G401 (cell line): ENCODE measurements around the gene DHCR24. TPM values are rescaled to one million over a fixed set of nuclear protein-coding genes. Genes with fewer than 3 reads are reported as not detected.
A peak's percentile ranks its signal among the peaks of the same experiment; 100 is the strongest.

Experiments used
- DNase-seq: peaks from one replicate; pipeline ENCODE4 v3.0.0-alpha.2; 2015; ENCODE audit warnings: low spot score
- in situ Hi-C: cut with HindIII; loops from 2 replicates; pipeline ENCODE4 v1.10.0; 2016; ENCODE audit warnings: low sequenced_read_pairs, mixed read lengths
- total RNA-seq: library from RNA; depleted of rRNA; stranded (reverse); fragments of >200 nt; shearing (Covaris generic); gene quantifications from 2 replicates; pipeline ENCODE4 v1.2.3, GENCODE V29; 2014

The DHCR24 gene
- total RNA-seq, 1 experiment from 2014 or later: 101 TPM

GRCh38 chr1:54869173-54869851, 17.7 kb downstream of the DHCR24 start:
- in situ Hi-C loops: no loop called here
- no peak for DNase-seq

DNA sequence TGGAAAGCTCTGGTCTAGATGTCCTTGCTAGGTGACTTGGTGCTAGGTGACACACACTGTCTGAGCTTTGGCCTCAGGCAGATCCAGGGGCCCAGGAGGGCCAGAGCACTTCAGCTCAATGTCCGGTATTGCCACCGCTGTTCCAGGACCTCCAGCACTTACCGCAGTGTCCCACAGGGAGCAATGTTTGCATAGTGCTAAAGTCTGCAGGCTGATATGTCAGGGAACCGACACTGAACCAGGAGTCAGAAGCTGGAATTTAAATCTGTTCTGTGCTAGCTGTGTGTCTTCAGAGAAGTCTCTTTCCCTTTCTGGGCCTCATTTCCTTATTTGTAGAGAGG, 19.3 kb downstream of the DHCR24 start:
- no peak for DNase-seq
- in situ Hi-C loops: no loop called here

DNA sequence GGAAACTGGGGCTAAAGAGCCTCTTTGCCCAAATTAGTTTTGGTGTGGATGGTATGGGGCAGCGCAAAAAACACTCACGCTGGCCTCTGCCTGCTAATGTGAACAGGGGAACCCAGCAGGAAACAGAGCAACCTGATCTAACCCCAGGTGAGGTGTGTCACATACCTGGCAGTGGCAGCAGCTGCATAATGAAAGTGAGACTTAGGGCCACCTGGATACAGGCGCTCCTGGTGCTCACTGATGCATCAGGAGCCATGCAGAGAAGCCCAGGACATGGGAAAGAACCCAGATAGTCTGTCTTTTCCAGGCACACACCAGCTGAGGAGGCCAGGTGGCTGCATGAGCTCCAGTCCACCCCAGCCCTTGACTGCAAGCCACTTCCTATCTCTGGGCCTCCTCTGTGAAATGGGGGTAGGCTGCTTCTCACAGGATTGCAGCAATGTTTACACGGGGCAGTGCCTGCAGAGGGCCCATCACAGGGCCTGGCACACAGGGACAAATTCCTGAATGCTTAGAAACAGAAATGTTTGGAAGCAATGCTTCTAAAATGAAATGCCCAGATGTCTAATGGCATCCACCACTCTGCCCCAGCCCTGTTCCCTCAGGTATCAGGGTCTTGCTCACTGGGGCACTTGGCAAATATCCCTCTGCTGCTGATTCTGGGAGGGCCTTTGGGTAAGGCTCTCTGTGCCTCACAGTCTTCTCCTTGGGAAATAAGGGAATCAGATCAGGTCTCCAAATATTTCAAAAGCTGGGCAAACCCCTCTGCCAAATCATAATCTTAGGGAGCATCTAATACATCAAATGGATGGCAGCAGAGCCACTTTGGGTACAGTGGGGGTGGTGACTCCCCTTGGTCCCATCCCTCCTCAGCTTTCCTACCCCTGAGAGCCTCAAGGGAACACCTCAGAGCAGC, 19.9 kb downstream of the DHCR24 start:
- peak; percentile 66 for DNase-seq
- in situ Hi-C loops: no loop called here

DNA sequence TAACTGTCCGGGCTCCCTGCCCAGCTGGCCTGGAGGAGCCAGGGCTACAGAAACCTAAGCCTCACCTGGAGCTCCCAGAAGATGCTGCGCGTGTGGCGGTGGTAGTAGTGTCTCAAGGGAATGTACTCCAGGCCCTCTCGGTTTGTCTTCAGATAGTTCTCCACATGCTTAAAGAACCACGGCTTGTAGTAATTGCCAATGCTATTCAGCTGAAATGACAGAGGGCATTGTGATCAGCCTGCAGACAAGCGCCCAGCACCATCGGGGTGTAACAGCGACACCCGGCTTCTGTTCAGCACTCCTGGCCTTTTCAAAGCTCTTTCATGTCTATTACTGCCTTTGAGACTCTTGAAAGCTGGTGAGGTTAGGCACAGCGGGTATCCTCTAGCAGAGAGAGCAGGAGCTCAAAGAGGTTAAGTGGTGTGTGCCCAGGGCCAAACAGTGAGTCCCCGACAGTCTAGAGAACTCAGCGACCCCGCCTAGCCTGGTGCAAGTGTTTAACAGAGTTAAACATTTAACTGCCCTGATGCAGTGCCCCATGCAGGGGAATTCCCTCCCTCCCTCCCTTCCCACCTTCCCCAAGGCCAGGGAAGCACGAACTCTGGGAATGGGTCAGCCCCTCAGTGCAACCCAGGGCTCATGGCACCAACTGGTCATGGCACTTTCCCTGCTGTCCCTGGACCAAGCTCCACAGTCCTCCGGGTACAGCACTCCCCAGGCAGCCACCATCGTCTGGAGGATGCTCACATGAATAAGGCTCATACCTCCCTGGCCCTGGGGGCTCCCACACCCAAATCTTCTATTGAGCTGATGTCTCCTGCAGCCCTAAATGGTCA, 21.5 kb downstream of the DHCR24 start:
- in situ Hi-C loops: no loop called here
- DNase-seq: no peak

- in situ Hi-C loops: no loop called here
- DNase-seq: no peak
Measured at GRCh38 chr1:54864460-54865208, 22.4 kb downstream of the DHCR24 start.

GRCh38 chr1:54863267-54863665, 23.7 kb downstream of the DHCR24 start:
- peak; percentile 39 for DNase-seq
- in situ Hi-C loops: no loop called here

- no peak for DNase-seq
- in situ Hi-C loops: no loop called here
Measured at GRCh38 chr1:54861070-54861761, 25.8 kb downstream of the DHCR24 start.

- no peak for DNase-seq
- in situ Hi-C loops: no loop called here
Measured at GRCh38 chr1:54859700-54860391, 27.1 kb downstream of the DHCR24 start.

- no peak for DNase-seq
- in situ Hi-C loops: no loop called here
Measured at GRCh38 chr1:54857746-54858561, 29.0 kb downstream of the DHCR24 start.

DNA sequence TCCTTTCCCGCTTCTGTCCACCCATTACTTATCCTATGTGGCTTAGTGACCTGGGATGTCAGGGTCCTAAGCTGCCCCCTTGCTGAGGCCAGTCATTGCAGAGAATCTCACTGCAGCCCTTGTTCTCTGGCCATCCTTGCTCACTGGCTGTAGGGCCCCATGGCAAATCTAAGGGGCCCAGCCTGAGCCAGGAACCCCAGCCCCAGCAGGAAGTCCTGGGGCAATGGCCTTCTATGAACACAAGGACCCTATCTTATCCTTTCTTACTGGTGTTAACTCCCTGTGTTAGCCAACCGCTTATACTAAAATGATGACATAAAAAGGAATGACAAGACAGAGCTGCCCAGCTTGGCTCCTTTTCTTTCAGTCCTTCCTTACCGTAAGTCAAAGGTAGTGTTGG, 29.9 kb downstream of the DHCR24 start:
- DNase-seq: no peak
- in situ Hi-C loops: no loop called here

- in situ Hi-C loops: no loop called here
Measured at GRCh38 chr1:54854381-54855020, 32.5 kb downstream of the DHCR24 start.

GRCh38 chr1:54853793-54854370, 33.1 kb downstream of the DHCR24 start:
- DNase-seq: no peak
- in situ Hi-C loops: no loop called here

More at GRCh38 chr1:54854381-54855020, 32.5 kb downstream of the DHCR24 start:
- no peak for DNase-seq

DNA sequence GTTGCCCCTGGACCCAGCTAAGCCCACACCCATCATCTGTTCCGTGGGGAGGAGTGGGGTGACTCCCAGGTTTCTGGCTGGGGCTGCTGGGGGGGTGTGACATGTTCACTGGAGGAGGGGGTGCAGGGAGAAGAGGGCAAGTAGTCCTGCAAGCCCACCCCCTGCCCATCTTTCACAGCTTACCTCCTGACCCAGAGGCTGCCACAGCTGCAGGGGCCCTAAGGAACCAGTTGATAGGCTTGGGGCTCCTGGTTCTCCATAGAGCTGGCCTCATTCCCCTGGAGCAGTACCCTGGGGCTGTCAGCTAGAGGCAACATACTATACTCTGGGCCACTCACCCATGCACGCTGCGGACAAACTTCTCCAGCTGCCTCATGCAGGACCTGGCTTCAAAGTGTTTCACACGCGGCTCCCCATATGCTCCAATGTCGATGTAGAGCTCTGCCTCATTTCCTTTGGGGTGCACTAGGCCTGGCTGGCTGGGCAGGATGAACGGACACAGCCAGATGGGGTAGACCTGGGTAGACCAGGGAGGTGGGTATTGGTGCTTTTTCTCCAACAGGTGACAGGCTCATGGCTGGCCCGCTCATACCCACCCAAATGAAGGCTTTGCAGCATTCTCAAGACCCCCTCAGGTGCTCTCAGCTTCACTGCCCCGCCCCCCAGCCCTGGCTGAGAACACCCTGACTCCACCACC, 33.8 kb downstream of the DHCR24 start:
- in situ Hi-C loops: no loop called here
- DNase-seq: no peak

DNA sequence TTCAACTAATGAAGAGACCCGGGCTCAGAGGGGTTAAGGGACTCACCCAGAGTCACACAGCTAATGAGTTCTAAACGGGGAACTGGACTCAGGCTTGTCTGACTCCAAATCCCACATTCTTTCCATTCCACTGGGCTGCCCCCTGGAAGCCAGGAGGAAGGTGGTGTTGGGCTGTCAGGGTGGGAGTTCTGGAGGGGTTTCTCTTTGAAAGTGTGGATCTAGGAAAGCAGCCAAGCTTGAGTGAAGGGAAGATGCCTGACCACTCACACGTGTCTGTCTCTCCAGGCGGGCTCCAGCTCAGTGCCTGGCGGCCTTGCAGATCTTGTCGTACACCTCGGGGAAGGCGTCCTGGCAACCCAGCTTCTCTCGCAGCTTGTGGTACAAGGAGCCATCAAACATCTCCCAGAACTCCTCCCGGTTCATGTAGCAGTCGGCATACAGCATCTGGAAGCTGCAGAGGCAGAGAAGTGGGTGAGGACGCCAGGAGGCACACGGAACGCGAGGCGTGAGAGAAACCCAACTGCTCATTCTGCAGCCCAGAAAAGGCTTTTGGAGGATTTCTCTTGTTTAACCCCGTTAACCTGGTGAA, 35.0 kb downstream of the DHCR24 start:
- DNase-seq: no peak
- in situ Hi-C loops: no loop called here

GRCh38 chr1:54851406-54851805, 35.6 kb downstream of the DHCR24 start:
- in situ Hi-C loops: no loop called here
- no peak for DNase-seq
